ENCODE results near the gene EXPH5.

The EXPH5 gene

GRCh38 chr11:108466405-108466804, 127.2 kb downstream of the EXPH5 start:
- DNase-seq (ENCODE audit: low spot score) = no peak

Measured in putamen (tissue), 1 donor.